AG09309 (cell line): ENCODE measurements around the gene RP2.

Experiments used
- DNase-seq: peaks from one replicate; pipeline ENCODE4 v3.0.0-alpha.2; 2010; ENCODE audit warnings: low read depth
- H3K4me3 ChIP-seq: 2 replicates; pipeline ENCODE4 v1.5.1; 2011; ENCODE audit warnings: mild to moderate bottlenecking, low read depth, low read length, moderate library complexity; ENCODE audit not compliant: control insufficient read depth
- TF ChIP-seq, protein P1 (sequence below): IDR thresholded peaks from 2 replicates; pipeline ENCODE4 v1.5.1; 2011; ENCODE audit warnings: mild to moderate bottlenecking, low read depth, low read length, inconsistent platforms; ENCODE audit not compliant: insufficient read depth, control insufficient read depth; ENCODE audit errors: missing control alignments

The RP2 gene

GRCh38 chrX:46803140-46803539, 33.7 kb upstream of the RP2 start:
- TF ChIP-seq, protein P1, sequence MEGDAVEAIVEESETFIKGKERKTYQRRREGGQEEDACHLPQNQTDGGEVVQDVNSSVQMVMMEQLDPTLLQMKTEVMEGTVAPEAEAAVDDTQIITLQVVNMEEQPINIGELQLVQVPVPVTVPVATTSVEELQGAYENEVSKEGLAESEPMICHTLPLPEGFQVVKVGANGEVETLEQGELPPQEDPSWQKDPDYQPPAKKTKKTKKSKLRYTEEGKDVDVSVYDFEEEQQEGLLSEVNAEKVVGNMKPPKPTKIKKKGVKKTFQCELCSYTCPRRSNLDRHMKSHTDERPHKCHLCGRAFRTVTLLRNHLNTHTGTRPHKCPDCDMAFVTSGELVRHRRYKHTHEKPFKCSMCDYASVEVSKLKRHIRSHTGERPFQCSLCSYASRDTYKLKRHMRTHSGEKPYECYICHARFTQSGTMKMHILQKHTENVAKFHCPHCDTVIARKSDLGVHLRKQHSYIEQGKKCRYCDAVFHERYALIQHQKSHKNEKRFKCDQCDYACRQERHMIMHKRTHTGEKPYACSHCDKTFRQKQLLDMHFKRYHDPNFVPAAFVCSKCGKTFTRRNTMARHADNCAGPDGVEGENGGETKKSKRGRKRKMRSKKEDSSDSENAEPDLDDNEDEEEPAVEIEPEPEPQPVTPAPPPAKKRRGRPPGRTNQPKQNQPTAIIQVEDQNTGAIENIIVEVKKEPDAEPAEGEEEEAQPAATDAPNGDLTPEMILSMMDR = peak; percentile 31

DNA sequence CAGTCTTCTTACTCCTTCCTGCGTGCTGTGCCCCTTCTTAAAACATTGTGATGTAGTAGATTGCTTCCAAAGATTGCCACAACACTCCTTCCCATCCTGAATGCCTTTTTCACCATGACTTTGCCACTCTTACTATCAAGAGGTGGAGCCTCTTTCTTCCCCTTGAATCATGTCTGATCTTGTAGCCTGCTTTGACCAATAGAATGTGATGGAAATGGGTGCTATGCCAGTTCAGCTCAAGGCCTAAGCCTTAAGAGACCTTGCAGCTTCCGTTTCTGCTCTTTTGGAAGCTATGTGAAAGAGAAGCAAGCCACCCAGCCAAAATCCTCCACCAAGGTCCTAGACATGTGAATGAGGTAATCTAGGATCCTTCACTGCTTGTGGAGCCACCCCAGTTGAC, 31.6 kb upstream of the RP2 start:
- no peak overlapping the region for H3K4me3 ChIP-seq
- TF ChIP-seq, protein P1 = no peak
- no peak for DNase-seq

More at GRCh38 chrX:46803140-46803539, 33.7 kb upstream of the RP2 start:
- no peak overlapping the region for H3K4me3 ChIP-seq
- DNase-seq = no peak

DNA sequence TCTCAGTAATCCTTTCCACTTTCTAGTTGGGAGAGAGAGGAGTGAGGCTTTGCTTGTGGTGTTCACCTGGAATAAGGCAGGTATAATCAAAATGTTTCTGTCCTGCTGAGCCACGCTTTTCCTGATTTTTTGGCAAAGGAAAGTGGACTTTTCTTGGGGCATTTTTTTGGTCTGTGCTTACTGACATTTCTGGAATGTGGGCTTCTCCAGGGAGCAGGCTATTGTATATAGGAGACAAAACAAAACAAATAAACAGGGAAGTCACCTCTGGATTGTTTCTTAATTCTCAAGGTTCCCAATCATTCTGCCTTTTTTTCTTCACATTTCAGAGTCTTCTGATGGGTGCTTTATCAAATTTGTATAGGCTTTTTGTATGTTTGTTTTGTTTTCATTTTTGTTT, 25.7 kb upstream of the RP2 start:
- no peak overlapping the region for H3K4me3 ChIP-seq
- TF ChIP-seq, protein P1 = no peak
- no peak for DNase-seq

DNA sequence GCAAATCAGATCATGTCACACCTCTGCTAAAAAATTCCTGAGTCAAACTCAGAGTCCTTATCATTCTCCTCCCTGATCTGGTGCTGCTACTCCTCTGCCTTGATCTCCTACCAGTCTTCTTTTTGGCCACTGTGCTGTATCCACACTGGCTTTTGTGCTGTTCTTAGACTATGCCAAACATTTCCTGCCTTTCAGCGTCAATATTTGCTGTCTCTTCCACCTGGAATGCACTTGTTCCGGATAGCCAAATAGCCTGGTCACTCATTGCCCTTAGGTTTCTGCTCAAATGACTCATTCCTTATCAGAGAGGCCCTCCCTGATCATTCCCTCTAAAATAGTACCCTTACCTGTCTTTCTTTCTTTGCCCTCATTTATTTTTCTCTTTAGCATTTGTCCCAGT, 24.4 kb upstream of the RP2 start:
- DNase-seq = no peak
- no peak overlapping the region for H3K4me3 ChIP-seq
- TF ChIP-seq, protein P1 = no peak

DNA sequence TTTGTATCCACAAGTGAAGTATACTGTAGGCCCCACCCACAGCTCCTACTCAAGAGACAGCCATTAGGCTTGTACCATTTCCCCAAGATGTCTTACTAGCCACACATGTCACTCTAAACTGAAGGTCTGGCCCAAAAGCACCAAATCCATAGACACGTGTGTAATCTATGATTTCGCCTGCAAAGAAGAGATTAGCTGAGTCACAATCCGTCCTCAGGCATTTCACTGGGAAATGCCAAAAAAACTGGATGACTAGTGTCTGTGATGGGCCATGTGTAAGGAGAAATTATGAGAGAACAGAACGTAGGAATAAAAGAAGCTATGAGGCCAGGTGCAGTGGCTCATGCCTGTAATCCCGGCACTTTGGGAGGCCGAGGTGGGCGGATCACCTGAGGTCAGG, 21.9 kb upstream of the RP2 start:
- H3K4me3 ChIP-seq = no peak overlapping the region
- DNase-seq = no peak
- TF ChIP-seq, protein P1 = no peak

DNA sequence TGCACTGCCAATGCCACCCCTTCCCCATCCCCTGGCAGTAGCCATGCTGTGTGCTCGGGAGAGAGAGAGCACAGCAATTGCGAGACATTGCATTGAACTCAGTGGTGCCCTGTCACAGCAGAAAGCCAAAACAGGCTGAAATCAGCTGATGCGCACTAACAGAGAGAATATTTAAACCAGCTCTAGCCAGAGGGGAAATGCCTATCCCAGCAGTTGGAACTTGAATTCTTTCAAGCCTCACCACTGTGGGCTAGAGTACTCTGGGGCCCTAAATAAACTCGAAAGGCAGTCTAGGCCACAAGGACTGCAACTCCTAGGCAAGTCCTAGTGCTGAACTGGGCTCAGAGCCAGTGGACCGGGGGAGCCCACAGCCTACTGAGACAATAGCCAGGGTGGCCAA, 17.7 kb upstream of the RP2 start:
- no peak for DNase-seq
- H3K4me3 ChIP-seq = no peak overlapping the region
- TF ChIP-seq, protein P1 = no peak

DNA sequence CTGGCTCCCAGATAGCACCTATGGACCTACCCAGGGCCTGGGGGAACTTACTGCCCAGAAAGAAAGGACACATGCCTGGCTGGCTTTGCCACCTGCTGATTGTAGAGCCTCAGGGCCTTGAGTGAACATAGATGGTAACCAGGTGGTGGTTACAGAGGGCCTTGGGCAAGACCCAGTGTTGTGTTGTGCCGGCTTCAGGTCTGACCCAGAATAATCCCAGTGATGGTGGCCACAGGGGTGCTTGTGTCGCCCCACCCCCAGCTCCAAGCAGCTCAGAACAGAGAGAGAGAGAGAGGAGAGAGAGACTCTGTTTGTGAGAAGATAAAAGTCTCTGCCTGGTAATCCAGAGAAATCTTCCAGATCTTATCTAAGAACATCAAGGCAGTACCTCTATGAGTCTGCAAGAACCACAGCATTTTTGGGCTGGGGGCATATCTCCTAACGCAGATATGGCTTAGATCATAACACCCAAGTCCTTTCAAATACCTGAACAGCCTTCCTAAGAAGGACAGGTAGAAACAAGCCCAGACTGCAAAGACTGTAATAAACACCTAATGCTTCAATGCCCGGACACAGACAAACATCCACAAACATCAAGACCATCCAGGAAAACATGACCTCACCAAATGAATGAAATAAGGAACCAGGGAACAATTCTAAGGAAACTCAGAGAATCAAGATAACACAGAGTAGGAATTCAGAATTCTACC, 16.3 kb upstream of the RP2 start:
- DNase-seq = no peak
- TF ChIP-seq, protein P1 = no peak
- no peak overlapping the region for H3K4me3 ChIP-seq
